SU-DHL-6 (cell line): ENCODE measurements around the gene ATP11A.

ENCODE experiments used
- H2AFZ ChIP-seq: fragments of 200-600 bp; sonication (generic); 2 replicates; pipeline ENCODE4 v1.6.1; 2014; ENCODE audit warnings: low read depth, mild to moderate bottlenecking, moderate library complexity, mixed read lengths, antibody characterized with exemption, low read length; ENCODE audit not compliant: severe bottlenecking
- H3F3A ChIP-seq: fragments of 200-600 bp; shearing (Covaris generic); 2 replicates; pipeline ENCODE4 v1.6.0; 2016; ENCODE audit warnings: antibody characterized with exemption, mild to moderate bottlenecking; ENCODE audit not compliant: insufficient read depth
- H3K27ac ChIP-seq: fragments of 200-600 bp; sonication (generic); 2 replicates; pipeline ENCODE4 v1.5.1; 2016; ENCODE audit warnings: low read depth, mild to moderate bottlenecking, low read length, moderate library complexity, mixed read lengths
- H3K27me3 ChIP-seq: fragments of 200-600 bp; sonication (generic), shearing (Covaris generic); 2 replicates; pipeline ENCODE4 v1.6.0; 2014; ENCODE audit warnings: mild to moderate bottlenecking, low read length
- H3K36me3 ChIP-seq: fragments of 200-600 bp; sonication (generic); 2 replicates; pipeline ENCODE4 v1.6.1; 2014; ENCODE audit warnings: mild to moderate bottlenecking, low read length, mixed read lengths
- H3K4me2 ChIP-seq: fragments of 300-600, 200-600 bp; shearing (Covaris generic), sonication (generic); 2 replicates; pipeline ENCODE4 v1.6.0; 2014; ENCODE audit warnings: low read length, low read depth, mild to moderate bottlenecking; ENCODE audit not compliant: poor library complexity, severe bottlenecking
- H3K4me3 ChIP-seq: fragments of 200-600 bp; sonication (generic); 2 replicates; pipeline ENCODE4 v1.5.1; 2014; ENCODE audit warnings: antibody characterized with exemption, low read length, mild to moderate bottlenecking, mixed read lengths; ENCODE audit not compliant: insufficient read depth, poor library complexity, severe bottlenecking
- H3K79me2 ChIP-seq: fragments of 200-600 bp; sonication (generic); 2 replicates; pipeline ENCODE4 v1.6.1; 2014; ENCODE audit warnings: mild to moderate bottlenecking, low read length, moderate library complexity; ENCODE audit not compliant: insufficient read depth
- H3K9ac ChIP-seq: fragments of 200-600 bp; sonication (generic); 2 replicates; pipeline ENCODE4 v1.7.0; 2014; ENCODE audit warnings: mild to moderate bottlenecking, low read length
- H3K9me2 ChIP-seq: fragments of 200-600 bp; sonication (generic); replicated peaks from 2 replicates; pipeline ENCODE4 v1.6.1; 2014; ENCODE audit warnings: low read length; ENCODE audit not compliant: insufficient read depth
- H3K9me3 ChIP-seq: fragments of 200-600 bp; sonication (generic); 2 replicates; pipeline ENCODE4 v1.6.1; 2014; ENCODE audit warnings: low read length, mixed read lengths; ENCODE audit not compliant: insufficient read depth
- H4K20me1 ChIP-seq: fragments of 200-600 bp; sonication (generic); 2 replicates; pipeline ENCODE4 v1.6.1; 2014; ENCODE audit warnings: low read depth, mild to moderate bottlenecking, antibody characterized with exemption, low read length, moderate library complexity, mixed read lengths
- CTCF ChIP-seq: fragments of 200-600 bp; sonication (generic); IDR thresholded peaks from one replicate; pipeline ENCODE4 v1.5.1; 2017; ENCODE audit warnings: antibody characterized with exemption, mild to moderate bottlenecking, low read length, moderate library complexity; ENCODE audit not compliant: insufficient read depth, poor library complexity, severe bottlenecking
- EZH2phosphoT487 ChIP-seq: fragments of 200-600 bp; sonication (generic), shearing (Covaris generic); conservative IDR thresholded peaks from 2 replicates; pipeline ENCODE4 v1.6.1; 2018; ENCODE audit warnings: mild to moderate bottlenecking, antibody characterized with exemption, low read length, moderate library complexity, mixed read lengths

The ATP11A gene

GRCh38 chr13:112844411-112844810 lies 154.6 kb downstream of the ATP11A start:
- no peaks in the 10 kb centered on the region for H4K20me1 ChIP-seq
- no peak overlapping the region for H3K4me2 ChIP-seq
- no peaks in the 10 kb centered on the region for H3K79me2 ChIP-seq
- H3F3A ChIP-seq = no peaks in the 10 kb centered on the region
- no peak overlapping the region for H3K27ac ChIP-seq
- no peak overlapping the region for H3K9ac ChIP-seq
- no peaks in the 10 kb centered on the region for H3K27me3 ChIP-seq
- H3K9me3 ChIP-seq = no peaks in the 10 kb centered on the region
- no peak for TF ChIP-seq EZH2phosphoT487
- no peak for TF ChIP-seq CTCF
- no peaks in the 10 kb centered on the region for H3K36me3 ChIP-seq
- H3K4me3 ChIP-seq = no peak overlapping the region
- no peak overlapping the region for H2AFZ ChIP-seq
- H3K9me2 ChIP-seq = no peaks in the 10 kb centered on the region

GRCh38 chr13:112844879-112845278 lies 155.0 kb downstream of the ATP11A start:
- no peaks in the 10 kb centered on the region for H3K9me3 ChIP-seq
- no peaks in the 10 kb centered on the region for H3K36me3 ChIP-seq
- no peaks in the 10 kb centered on the region for H3K9me2 ChIP-seq

DNA sequence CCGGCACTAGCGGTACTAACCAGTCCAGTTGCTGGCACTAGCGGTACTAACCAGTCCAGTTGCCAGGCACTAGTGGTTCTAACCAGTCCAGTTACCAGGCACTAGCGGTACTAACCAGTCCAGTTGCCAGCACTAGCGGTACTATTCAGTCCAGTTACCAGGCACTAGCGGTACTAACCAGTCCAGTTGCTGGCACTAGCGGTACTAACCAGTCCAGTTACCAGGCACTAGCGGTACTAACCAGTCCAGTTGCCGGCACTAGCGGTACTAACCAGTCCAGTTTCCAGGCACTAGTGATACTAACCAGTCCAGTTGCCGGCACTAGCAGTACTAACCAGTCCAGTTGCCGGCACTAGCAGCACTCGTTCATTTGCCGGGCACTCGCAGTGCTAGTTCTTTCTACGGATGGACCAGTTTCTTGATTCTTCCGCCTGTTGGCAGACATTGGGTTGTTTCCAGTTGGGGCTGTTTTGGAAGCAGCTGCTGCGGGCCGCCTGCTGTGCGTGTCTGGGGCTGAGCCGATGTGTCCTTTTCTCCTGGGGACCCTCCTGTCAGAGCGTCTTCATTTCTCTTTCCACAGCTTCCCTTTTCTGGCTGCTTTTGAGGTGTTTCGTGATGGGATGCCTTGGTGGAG lies 155.8 kb downstream of the ATP11A start:
- Histone ChIP-seq H3K36me3 (no peaks in the 10 kb centered on the region), H3K4me2 (no peak overlapping the region), H3K4me3 (no peak overlapping the region)

More at GRCh38 chr13:112844879-112845278, 155.0 kb downstream of the ATP11A start:
- Histone ChIP-seq H4K20me1 (no peaks in the 10 kb centered on the region), H3K4me2 (no peak overlapping the region), H3K9ac (no peak overlapping the region), H3K27ac (no peak overlapping the region), H3K4me3 (no peak overlapping the region), H3K27me3 (no peaks in the 10 kb centered on the region), H2AFZ (no peak overlapping the region), H3F3A (no peaks in the 10 kb centered on the region), H3K79me2 (no peaks in the 10 kb centered on the region)
- TF ChIP-seq CTCF (no peak), EZH2phosphoT487 (no peak)

More for the DNA sequence above, 155.8 kb downstream of the ATP11A start:
- no peaks in the 10 kb centered on the region for H3K79me2 ChIP-seq
- no peak overlapping the region for H2AFZ ChIP-seq
- no peak for TF ChIP-seq CTCF
- TF ChIP-seq EZH2phosphoT487 = no peak
- no peaks in the 10 kb centered on the region for H3K9me2 ChIP-seq
- H3K9me3 ChIP-seq = no peaks in the 10 kb centered on the region
- H3K9ac ChIP-seq = no peak overlapping the region
- H3K27ac ChIP-seq = no peak overlapping the region
- no peaks in the 10 kb centered on the region for H4K20me1 ChIP-seq
- no peaks in the 10 kb centered on the region for H3K27me3 ChIP-seq
- no peaks in the 10 kb centered on the region for H3F3A ChIP-seq
